ENCODE measurements around the gene ANKRD24. TPM values are rescaled to one million over a fixed set of nuclear protein-coding genes. Genes with fewer than 3 reads are reported as not detected.

Gene ANKRD24
- total RNA-seq, 1 donor from 2014 or later, result 1.1 TPM

DNA sequence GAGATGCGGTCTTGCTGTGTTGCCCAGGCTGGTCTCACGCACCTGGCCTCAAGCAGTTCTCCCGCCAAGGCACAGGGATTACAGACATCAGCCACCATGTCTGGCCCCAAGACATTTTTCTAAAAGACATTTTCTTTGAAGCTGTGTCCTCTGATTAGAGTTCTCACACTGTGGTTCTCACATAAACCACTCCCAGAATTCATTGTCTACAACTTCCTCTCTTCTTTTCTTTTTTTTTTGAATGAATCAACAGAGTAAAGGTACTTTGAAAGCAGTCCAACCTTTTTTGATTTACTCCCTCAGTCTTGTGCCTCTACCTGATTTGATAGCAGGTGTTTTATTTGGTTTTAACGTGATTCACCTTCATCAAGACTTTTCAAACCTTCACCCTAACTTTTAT lies 82.3 kb downstream of the ANKRD24 start:
- TF ChIP-seq, protein P1, sequence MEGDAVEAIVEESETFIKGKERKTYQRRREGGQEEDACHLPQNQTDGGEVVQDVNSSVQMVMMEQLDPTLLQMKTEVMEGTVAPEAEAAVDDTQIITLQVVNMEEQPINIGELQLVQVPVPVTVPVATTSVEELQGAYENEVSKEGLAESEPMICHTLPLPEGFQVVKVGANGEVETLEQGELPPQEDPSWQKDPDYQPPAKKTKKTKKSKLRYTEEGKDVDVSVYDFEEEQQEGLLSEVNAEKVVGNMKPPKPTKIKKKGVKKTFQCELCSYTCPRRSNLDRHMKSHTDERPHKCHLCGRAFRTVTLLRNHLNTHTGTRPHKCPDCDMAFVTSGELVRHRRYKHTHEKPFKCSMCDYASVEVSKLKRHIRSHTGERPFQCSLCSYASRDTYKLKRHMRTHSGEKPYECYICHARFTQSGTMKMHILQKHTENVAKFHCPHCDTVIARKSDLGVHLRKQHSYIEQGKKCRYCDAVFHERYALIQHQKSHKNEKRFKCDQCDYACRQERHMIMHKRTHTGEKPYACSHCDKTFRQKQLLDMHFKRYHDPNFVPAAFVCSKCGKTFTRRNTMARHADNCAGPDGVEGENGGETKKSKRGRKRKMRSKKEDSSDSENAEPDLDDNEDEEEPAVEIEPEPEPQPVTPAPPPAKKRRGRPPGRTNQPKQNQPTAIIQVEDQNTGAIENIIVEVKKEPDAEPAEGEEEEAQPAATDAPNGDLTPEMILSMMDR (conservative IDR thresholded peaks at IDR 0.05), result no peak
- no peaks in the 10 kb centered on the region for H3K27me3 Mint-ChIP-seq
- no peak overlapping the region for H3K4me3 Mint-ChIP-seq

DNA sequence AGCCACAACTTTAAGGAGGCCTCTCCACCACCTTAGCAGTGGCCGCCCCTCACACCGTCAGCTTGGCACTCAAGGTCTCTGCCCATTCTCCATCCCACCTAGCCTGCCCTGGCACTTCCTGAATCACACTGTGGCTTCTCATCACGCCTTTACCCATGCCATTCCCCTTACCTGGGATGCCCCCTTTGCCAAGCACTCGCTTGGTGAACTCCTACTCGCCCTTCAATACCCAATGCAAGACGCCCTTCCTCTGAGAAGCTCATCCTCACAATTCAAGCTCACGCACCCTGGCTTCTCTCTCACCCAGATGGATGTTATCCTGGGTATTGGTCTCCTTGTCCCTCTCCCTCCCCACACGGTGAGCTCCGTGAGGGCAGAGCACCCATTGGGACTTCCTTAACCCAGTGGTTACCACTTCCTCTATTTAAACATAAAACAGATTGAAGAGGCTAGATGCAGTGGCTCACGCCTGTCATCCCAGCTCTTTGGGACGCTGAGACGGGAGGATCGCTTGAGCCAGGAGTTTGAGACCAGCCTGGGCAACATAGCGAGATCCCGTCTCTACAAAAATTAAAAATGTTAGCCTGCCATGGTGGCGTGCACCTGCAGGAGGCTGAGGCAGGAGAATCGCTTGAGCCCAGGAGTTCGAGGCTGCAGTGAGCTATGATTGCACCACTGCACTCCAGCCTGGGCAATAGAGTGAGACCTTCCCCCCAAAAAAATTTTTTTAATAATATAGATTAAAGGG lies 83.9 kb downstream of the ANKRD24 start:
- TF ChIP-seq, protein P1 (conservative IDR thresholded peaks at IDR 0.05), result no peak
- no peaks in the 10 kb centered on the region for H3K9me3 Mint-ChIP-seq
- H3K36me3 Mint-ChIP-seq, result peaks cover 4% of the 10 kb centered on the region
- H3K27ac Mint-ChIP-seq, result no peak overlapping the region
- H3K4me1 Mint-ChIP-seq (ENCODE audit: unreplicated experiment), result peaks cover 5% of the 10 kb centered on the region
- no peaks in the 10 kb centered on the region for H3K27me3 Mint-ChIP-seq
- DNase-seq (ENCODE audit: extremely low spot score, unreplicated experiment), result no peak
- no peak overlapping the region for H3K4me3 Mint-ChIP-seq

More for the DNA sequence above, 82.3 kb downstream of the ANKRD24 start:
- peaks cover 7% of the 10 kb centered on the region for H3K36me3 Mint-ChIP-seq
- no peaks in the 10 kb centered on the region for H3K9me3 Mint-ChIP-seq
- H3K27ac Mint-ChIP-seq, result no peak overlapping the region
- no peak for DNase-seq (ENCODE audit: extremely low spot score, unreplicated experiment)
- peaks cover 5% of the 10 kb centered on the region for H3K4me1 Mint-ChIP-seq (ENCODE audit: unreplicated experiment)

DNA sequence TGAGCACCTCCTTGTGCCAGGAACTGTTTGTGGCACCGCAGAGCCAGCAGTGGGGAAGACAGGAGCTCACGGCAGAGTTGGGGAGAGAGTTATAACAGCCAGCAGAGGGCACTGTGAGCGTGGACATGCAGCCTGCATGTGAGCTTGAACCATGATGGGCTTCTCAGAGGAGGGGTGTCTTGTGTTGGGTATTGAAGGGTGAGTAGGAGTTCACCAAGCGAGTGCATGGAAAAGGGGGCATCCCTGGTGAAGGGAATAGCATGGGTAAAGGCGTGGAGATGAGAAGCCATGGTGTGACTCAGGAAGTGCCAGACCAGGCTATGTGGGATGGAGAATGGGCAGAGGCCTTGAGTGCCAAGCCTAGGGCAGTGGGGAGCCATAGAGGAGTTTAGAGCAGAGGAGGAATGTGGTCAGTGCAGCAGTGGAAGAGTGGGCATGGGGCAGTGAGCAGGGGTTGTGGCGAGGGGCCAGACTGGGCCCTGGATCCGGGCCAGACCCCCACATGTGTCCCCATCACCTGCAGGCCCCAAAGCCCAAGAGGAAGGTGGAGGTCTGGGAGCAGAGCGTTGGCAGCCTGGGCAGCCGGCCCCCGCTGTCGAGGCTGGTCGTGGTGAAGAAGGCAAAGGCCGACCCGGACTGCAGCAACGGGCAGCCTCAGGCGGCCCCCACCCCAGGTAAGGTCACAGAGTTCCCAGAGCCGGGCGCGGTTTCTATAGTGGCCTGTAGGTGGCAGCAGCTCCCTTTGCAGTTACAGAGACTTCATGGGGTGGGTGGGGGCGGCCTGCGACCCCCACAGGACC lies 84.8 kb downstream of the ANKRD24 start:
- no peaks in the 10 kb centered on the region for H3K9me3 Mint-ChIP-seq
- no peak overlapping the region for H3K4me3 Mint-ChIP-seq
- no peak for DNase-seq (ENCODE audit: extremely low spot score, unreplicated experiment)
- H3K4me1 Mint-ChIP-seq (ENCODE audit: unreplicated experiment), result peaks cover 5% of the 10 kb centered on the region
- H3K27ac Mint-ChIP-seq, result peak overlapping the region; percentile 46
- TF ChIP-seq, protein P1 (conservative IDR thresholded peaks at IDR 0.05), result peak; percentile 87
- H3K36me3 Mint-ChIP-seq, result peaks cover 4% of the 10 kb centered on the region
- no peaks in the 10 kb centered on the region for H3K27me3 Mint-ChIP-seq

DNA sequence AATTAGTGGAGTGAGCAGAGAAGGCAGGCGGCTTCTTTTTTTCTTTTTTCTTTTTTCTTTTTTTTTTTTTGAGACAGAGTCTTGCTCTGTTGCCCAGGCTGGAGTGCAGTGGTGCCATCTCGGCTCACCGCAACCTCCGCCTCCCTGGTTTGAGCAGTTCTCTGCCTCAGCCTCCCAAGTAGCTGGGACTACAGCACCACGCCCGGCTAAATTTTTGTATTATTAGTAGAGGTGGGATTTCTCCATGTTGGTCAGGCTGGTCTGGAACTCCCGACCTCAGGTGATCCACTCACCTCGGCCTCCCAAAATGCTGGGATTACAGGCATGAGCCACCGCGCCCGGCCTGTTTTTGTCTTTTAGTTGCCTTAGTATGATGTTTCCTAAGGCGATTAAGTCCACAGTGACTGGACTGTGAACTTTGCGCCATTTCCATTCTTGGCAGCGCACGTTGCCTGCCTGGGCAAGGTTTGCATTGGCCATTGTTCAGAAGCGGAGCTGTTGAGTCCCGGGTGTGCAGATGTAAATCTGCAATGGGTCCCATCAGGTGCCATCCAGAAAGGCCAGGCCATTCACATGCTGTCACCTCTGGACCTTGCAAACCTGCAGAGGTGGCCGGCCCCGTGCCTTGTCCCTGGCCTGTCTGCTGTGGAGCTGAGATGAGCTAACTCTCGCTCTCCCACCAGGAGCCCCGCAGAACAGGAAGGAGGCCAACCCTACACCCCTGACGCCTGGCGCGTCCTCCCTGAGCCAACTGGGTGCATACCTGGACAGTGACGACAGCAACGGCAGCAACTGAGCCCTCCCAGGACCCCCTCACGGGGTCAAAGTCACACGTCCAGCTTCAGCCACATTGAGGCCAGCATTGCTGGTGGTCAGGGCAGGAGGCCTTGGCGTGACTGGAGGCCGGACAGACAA lies 85.7 kb downstream of the ANKRD24 start:
- no peak overlapping the region for H3K4me3 Mint-ChIP-seq
- H3K27me3 Mint-ChIP-seq, result no peaks in the 10 kb centered on the region
- H3K27ac Mint-ChIP-seq, result no peak overlapping the region

More for the DNA sequence above, 85.7 kb downstream of the ANKRD24 start:
- Mint-ChIP-seq H3K4me1 (ENCODE audit: unreplicated experiment) (peaks cover 5% of the 10 kb centered on the region), H3K9me3 (no peaks in the 10 kb centered on the region), H3K36me3 (peaks cover 4% of the 10 kb centered on the region)
- DNase-seq (ENCODE audit: extremely low spot score, unreplicated experiment), result no peak
- TF ChIP-seq, protein P1 (conservative IDR thresholded peaks at IDR 0.05), result no peak

All from type B pancreatic cell (in vitro differentiated cells).